Activated CD8-positive, alpha-beta memory T cell treated with anti-CD3 and anti-CD28 coated beads for 1 hour (primary cell): Measurements from ENCODE around the gene CTR9.
A peak's percentile ranks its signal among the peaks of the same experiment; 100 is the strongest.

ENCODE experiments used
- DNase-seq, 2 donors: peaks; one replicate each; pipeline ENCODE4 v3.0.0-alpha.2; 2020; ENCODE audit warnings: low read depth in 1 of 2; ENCODE audit errors: extremely low read depth in 1 of 2

CTR9 gene

DNA sequence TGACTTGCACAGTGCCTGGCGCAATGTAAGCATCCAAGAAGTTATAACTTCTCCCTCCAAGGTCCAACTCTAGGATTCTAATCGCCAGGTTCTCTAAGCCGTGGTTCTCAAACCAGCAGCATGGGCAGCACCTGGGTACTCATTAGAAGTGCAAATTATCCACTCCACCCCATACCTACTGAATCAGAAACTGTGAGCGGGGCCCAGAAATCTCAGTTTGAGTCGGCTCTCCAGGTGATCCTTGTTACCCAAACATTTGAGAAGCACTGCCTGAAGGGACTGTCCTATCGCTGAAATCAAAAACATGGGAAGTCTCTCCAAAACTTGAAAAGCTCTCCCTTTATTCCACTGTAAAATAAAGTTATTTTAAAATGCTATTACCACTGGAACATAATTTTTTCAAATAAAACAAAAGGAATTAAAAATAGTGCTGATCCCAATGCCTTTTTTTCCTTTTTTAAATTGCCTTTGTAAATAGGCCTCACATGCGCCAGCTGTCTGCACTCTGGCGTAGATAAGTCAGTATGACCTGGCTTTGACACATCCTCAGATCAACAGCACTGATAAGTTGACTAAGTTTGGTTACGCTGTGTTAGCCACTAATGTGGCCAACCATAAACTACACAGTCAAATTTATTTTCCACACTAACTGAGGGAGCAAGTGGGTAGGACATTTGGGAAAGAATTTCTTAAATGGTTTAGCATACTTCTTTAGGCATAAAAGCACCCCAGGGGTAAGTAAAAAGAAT lies 8.4 kb upstream of the CTR9 start:
- DNase-seq: no peak

DNA sequence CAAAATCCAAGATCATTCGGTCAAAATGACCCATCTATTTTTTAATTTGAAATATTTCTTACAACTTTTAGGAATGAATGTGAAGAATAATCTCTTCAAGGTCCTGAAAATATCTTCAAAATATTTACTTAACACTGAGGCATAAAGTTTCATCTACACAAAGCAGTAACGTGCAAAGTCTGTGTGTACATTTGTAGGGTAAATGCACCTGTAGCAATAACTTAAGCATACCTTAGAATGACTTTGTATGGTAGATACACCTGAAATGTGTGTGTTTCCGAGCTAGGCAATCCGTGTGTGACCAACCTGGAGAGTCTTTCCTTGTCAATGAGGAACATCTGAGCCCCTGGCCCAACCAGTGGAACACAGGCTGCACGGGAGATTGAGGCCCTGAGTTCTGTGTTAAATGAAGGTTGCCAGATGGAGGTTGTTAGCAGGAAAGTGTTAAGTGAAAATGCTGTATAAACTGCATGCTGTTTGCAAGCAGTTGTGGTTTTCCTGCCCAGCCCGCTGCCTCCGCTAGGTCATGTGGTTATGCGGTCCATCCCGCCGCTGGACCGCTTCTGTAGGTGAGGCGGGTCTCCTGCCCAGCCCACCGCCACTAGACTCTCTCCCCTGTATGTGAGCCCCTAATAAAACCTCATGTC lies 7.6 kb upstream of the CTR9 start:
- DNase-seq: peak in 1 of 2 donors; percentile 25

DNA sequence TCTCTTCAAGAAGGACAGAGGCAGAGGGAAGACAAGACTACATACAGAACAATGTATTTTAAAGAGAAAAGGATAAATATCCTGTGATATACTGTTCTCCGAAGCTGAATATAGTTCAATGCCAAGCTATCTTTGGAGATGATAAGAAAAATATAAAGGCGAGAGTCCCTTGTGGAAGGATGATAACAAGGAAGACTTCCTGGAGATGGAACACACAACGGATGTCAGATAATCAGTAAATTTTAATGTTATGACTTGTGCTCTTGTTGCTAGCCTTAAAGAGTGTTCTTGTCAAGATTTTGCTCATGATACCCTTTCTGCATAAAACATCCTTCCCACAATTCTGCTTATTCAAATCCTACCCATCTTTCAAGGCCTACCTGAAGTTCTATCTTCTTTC lies 6.8 kb upstream of the CTR9 start:
- no peak for DNase-seq

- no peak for DNase-seq
Observed at GRCh38 chr11:10746871-10747270, 4.2 kb upstream of the CTR9 start.

DNA sequence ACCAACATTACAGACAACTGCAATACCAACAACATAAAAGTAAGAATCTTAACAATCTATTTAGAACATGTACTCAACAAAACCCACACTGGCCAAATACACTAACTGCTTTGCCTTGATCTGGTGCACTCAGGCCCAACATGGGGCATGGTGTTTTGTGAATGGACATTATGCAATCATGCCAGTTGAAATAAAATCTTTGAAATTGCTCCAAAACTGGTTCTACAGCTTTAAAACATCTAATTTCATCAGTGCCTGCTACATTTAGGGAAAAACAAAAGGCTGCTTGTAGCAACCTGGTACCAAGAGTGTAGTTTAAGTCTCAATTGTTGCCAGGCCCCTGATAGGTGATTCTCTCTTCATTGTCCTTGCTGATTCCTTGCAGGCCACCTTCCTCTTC lies 3.3 kb upstream of the CTR9 start:
- DNase-seq: no peak

- no peak for DNase-seq
Observed at GRCh38 chr11:10749476-10749875, 1.6 kb upstream of the CTR9 start.

DNA sequence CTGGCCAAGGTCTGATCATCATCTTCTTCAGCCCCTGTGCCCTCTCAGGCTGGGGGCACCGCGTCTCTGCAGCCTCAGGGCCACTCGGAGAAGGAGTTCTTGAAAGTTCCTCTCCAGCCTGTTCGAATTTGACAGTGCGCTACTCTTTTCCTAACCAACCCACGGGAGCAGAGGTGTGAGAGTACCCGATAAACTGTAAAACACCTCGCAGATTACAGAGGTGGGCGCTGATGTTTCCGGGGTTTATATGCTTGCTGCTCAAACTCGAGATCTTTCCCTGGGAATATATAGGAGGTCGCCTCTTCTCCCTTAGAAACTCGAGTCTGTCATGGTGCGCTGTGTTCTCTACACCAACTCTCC lies 515 bp downstream of the CTR9 start:
- no peak for DNase-seq

DNA sequence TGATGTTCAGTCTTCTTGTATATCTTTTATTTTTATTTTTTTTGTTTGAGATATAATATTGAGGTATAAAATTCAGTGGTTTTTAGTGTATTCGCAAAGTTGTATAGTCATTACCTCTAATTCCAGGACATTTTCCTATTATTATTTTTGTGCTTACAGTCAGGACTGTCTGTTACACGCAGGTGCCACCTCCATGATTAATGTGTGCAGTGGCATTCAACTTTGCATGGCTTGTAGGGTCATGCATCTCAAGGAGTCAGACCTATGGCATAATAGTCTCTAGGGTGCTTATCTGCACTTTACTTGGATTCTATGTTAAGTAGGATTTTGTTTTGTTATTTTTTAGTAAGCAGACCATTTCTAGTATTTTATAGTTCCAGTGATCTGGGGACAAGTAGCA lies 1.0 kb downstream of the CTR9 start:
- no peak for DNase-seq

DNA sequence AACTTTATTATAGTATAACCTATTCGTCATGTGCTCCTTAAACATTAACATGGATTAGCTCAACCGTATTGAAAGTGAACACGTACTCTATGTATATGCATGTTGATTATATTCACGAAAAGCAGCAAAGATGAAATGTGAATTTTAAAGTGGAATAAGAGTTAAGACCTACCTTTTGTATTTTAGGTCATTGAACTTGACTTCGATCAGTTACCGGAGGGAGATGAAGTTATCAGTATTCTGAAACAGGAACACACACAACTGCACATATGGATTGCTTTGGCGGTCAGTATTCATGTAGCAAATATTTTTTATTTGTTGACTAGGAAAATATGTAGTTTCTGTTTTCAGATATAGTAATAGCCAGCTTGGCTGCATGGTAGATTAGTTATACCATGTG lies 1.4 kb downstream of the CTR9 start:
- DNase-seq: no peak

GRCh38 chr11:10758957-10759356 lies 7.9 kb downstream of the CTR9 start:
- no peak for DNase-seq

DNA sequence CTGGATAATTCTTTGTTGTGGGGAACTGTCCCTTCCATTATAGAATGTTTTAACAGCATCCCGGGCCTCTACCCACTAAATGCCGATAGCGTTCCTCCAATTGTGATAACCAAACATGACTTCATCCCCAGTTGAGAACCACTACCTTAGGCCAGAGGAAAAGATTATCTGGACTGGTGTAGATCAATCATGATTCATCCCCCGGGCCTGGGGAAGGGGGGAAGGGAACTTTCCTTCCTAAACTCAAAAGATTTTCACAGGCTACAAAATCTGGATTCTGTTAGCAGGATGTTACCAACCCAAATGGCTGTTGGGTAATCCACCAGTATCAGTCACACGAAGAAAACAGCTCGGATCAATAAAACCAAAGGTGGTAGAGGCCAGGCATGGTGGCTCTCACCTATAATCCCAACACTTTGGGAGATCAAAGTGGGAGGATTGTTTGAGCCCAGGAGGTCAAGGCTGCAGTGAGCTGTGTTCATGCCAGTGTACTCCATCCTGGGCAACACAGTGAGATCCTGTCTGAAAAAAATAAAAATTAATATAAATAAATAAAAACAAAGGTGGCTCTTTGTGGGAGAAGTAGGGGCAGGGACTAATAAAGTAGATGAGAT lies 10.1 kb downstream of the CTR9 start:
- DNase-seq: no peak

DNA sequence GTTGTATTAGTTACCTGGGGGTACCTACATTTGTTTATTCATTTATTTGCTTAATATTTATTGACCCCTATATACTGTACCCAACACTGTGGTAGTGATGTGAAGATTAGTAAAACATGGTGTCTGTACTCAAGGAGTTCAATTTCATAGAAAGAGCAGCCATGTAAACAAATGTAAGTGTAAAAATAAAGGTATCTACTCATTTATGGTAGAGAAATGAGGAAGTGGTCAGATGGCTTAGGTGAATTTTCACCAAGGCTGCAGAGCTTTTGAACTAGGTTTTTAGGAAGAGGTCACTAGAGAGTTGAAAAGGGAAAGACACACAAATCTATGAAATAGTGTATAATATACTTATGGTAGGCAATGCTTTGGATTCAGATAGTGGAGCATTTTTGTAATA lies 11.1 kb downstream of the CTR9 start:
- DNase-seq: no peak

GRCh38 chr11:10762913-10763421 lies 11.9 kb downstream of the CTR9 start:
- no peak for DNase-seq

DNA sequence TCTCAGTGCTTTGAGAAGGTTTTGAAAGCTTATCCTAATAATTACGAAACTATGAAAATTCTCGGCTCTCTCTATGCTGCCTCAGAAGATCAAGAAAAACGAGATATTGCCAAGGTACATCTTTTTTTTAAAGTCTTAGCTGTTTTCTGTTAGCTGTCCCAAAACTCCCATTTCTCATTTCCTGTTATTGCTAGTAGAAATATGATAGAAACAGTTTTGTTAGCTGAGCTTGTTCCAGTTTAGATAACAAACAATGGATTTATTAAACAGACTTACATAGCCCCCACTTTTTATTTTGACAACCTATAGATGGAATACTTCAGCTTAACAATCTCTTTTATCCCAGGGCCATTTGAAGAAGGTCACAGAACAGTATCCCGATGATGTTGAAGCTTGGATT lies 12.7 kb downstream of the CTR9 start:
- DNase-seq: no peak

GRCh38 chr11:10764412-10764811 lies 13.4 kb downstream of the CTR9 start:
- DNase-seq: no peak

DNA sequence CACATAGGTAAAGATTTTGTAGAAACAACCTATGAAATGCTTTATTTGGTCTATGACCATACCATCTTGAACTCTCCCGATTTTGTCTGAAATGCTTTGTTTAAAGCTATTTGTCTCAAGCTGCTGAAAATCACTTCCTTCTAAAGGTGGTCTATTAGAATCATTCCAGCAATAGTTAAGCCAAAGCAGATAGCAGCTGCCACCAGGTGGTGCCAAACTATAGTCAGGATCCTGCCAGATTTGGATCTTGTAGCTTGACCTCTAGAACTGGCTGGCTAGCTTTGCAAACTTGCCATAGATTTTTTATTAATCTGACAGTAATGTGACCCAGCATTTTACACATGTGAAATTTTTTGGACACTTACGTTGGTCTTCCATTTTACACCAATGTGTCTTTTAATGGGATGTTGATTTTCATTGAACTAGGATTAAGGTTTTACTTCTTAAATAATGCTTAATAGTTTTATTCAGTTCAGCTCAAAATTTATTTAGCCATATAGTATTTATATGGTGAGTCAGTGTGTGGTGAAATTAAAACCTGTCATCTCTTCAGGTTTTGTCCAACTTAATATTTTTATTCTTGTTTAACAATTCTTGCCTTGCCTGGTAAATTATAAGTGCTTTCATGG lies 19.7 kb downstream of the CTR9 start:
- no peak for DNase-seq

- no peak for DNase-seq
Observed at GRCh38 chr11:10771457-10771856, 20.4 kb downstream of the CTR9 start.

DNA sequence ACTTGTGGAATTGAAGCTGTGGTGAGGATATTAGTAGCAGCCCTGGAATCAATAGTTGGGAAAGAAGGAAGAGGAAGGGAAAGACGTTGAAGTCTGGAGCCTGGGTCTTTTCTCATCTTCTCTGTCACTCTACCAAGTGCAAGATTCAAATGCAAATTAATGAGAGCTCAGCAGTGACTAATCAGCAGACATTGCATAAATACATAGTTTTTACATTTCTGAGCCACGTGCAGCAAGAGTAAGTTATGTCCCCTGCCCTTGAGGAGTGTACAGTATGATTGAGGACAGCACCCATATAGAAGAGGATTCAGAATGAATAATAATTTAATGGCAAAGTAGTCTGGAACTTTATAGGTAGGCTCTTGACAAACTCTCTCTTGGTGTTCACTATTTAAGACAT lies 23.8 kb downstream of the CTR9 start:
- no peak for DNase-seq

DNA sequence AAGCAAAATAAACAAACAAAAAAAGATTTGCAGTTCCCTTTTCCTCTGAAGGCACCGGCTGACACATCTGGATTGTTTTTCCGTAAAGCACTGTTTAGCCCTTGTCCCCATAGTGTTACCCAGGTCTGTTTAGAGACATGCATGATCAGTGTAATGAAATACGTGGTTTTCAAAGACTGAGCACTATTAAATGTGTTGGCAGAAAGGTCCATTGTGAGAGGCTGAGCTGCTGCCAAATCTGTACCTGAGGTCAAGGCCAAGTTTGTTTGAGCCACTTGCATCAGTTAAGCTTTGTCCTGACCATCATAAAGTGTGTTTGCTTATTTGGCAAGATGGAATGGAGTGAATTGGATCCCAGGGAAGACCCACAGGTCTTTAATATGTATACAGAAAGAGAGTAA lies 26.3 kb downstream of the CTR9 start:
- no peak for DNase-seq

DNA sequence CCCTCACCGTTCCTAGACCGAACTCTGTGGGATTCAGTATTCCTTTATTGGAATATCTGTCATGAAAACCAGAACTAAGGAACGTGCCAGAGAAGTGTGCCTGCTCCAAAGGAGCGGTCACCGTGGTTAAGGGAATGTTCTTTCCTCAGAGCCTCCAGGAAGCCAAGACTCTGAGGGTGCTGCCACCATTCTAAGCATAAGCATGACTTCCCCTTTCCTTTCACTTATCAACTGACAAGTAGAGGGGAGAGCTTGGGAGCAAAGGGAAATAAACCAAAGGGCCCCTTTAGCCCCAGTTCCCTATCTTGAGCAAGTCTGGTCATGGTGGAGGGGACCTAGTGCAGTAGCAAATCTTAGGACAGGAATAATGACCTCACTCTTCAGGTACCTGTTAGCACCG lies 26.8 kb downstream of the CTR9 start:
- DNase-seq: no peak

GRCh38 chr11:10778217-10778970 lies 27.3 kb downstream of the CTR9 start:
- DNase-seq: no peak
